Loucy (cell line): ENCODE measurements around the gene VDAC2.
A peak's percentile ranks its signal among the peaks of the same experiment; 100 is the strongest.

Experiments used
- H2AFZ ChIP-seq: fragments of 200-600 bp; sonication (generic); 2 replicates; pipeline ENCODE4 v1.6.0; 2016; ENCODE audit warnings: antibody characterized with exemption, mild to moderate bottlenecking, low read length, moderate library complexity
- H3F3A ChIP-seq: fragments of 200-600 bp; 2 replicates; pipeline ENCODE4 v1.6.0; 2016; ENCODE audit warnings: antibody characterized with exemption, low read depth, mild to moderate bottlenecking
- H3K27me3 ChIP-seq: fragments of 200-600 bp; sonication (generic); 2 replicates; pipeline ENCODE4 v1.6.1; 2014; ENCODE audit warnings: low read length, mild to moderate bottlenecking; ENCODE audit not compliant: insufficient read depth, poor library complexity, severe bottlenecking
- H3K36me3 ChIP-seq: fragments of 200-600 bp; sonication (generic); 2 replicates; pipeline ENCODE4 v1.6.1; 2016; ENCODE audit warnings: low read length; ENCODE audit not compliant: insufficient read depth
- H3K4me1 ChIP-seq: fragments of 200-600 bp; sonication (generic); 2 replicates; pipeline ENCODE4 v1.5.1; 2014; ENCODE audit warnings: low read length, mild to moderate bottlenecking; ENCODE audit not compliant: insufficient read depth, poor library complexity, severe bottlenecking
- H3K4me2 ChIP-seq: fragments of 200-600 bp; sonication (generic); 2 replicates; pipeline ENCODE4 v1.6.0; 2014; ENCODE audit warnings: antibody characterized with exemption, low read length, low read depth, mild to moderate bottlenecking; ENCODE audit not compliant: poor library complexity, severe bottlenecking
- H3K4me3 ChIP-seq: fragments of 200-600 bp; sonication (generic); 2 replicates; pipeline ENCODE4 v1.5.1; 2014; ENCODE audit warnings: low read length, mild to moderate bottlenecking, mixed read lengths; ENCODE audit not compliant: poor library complexity, severe bottlenecking
- H3K79me2 ChIP-seq: fragments of 200-600 bp; sonication (generic); 2 replicates; pipeline ENCODE4 v1.6.1; 2014; ENCODE audit warnings: low read length; ENCODE audit not compliant: insufficient read depth
- H3K9ac ChIP-seq: fragments of 200-600 bp; sonication (generic); 2 replicates; pipeline ENCODE4 v1.6.0; 2014; ENCODE audit warnings: mild to moderate bottlenecking, low read depth, low read length, moderate library complexity; ENCODE audit not compliant: poor library complexity, severe bottlenecking
- H3K9me2 ChIP-seq: fragments of 200-600 bp; sonication (generic); replicated peaks from 2 replicates; pipeline ENCODE4 v1.6.1; 2016; ENCODE audit warnings: low read depth, low read length, mixed read lengths
- H3K9me3 ChIP-seq: fragments of 200-600 bp; sonication (generic); 2 replicates; pipeline ENCODE4 v1.6.1; 2014; ENCODE audit warnings: mild to moderate bottlenecking, antibody characterized with exemption, low read length, low read depth; ENCODE audit not compliant: insufficient read depth
- H4K20me1 ChIP-seq: fragments of 200-600 bp; sonication (generic); 2 replicates; pipeline ENCODE4 v1.6.0; 2014; ENCODE audit warnings: antibody characterized with exemption, low read length, mild to moderate bottlenecking; ENCODE audit not compliant: insufficient read depth, poor library complexity, severe bottlenecking
- CTCF ChIP-seq: fragments of 200-600 bp; sonication (generic); conservative IDR thresholded peaks from 2 replicates; pipeline ENCODE4 v1.5.1; 2014; ENCODE audit warnings: mild to moderate bottlenecking, antibody characterized with exemption, low read length
- EZH2phosphoT487 ChIP-seq: fragments of 200-600 bp; IDR thresholded peaks from 2 replicates; pipeline ENCODE4 v1.6.1; 2018; ENCODE audit warnings: antibody characterized with exemption, mild to moderate bottlenecking, moderate library complexity, borderline replicate concordance

The VDAC2 gene

GRCh38 chr10:75234683-75235374 lies 24.2 kb downstream of the VDAC2 start:
- Histone ChIP-seq H3K4me1 (peaks cover 10% of the 10 kb centered on the region), H3K36me3 (peaks cover 31% of the 10 kb centered on the region), H4K20me1 (peaks cover 3% of the 10 kb centered on the region), H3K9me2 (no peaks in the 10 kb centered on the region), H3K27me3 (no peaks in the 10 kb centered on the region), H3K4me3 (peak overlapping the region; percentile 83), H3K4me2 (peak overlapping the region; percentile 96), H3F3A (peaks cover 8% of the 10 kb centered on the region; the same call in 1 of the 2 replicates), H3K79me2 (no peaks in the 10 kb centered on the region), H3K9me3 (no peaks in the 10 kb centered on the region), H2AFZ (peak overlapping the region; percentile 81), H3K9ac (peak overlapping the region; percentile 70)
- TF ChIP-seq EZH2phosphoT487 = no peak
- TF ChIP-seq CTCF = no peak

GRCh38 chr10:75235375-75236177 lies 25.0 kb downstream of the VDAC2 start, which contains the start of gene COMTD1:
Gene COMTD1 (minus strand): TSS chr10:75235957. CDS start chr10:75235928, 29 bp downstream.
- Histone ChIP-seq H3K27me3 (no peaks in the 10 kb centered on the region), H4K20me1 (no peaks in the 10 kb centered on the region), H3K9me3 (no peaks in the 10 kb centered on the region), H3K36me3 (peaks cover 25% of the 10 kb centered on the region), H2AFZ (peak within 1 kb of the TSS; percentile 81), H3F3A (peaks cover 8% of the 10 kb centered on the region; the same call in 1 of the 2 replicates), H3K4me3 (peak within 1 kb of the TSS; percentile 83), H3K4me1 (peaks cover 10% of the 10 kb centered on the region), H3K4me2 (peak within 1 kb of the TSS; percentile 96), H3K79me2 (no peaks in the 10 kb centered on the region), H3K9ac (peak within 1 kb of the TSS; percentile 70), H3K9me2 (no peaks in the 10 kb centered on the region)
- TF ChIP-seq EZH2phosphoT487 (no peak), CTCF (peak; percentile 100)

DNA sequence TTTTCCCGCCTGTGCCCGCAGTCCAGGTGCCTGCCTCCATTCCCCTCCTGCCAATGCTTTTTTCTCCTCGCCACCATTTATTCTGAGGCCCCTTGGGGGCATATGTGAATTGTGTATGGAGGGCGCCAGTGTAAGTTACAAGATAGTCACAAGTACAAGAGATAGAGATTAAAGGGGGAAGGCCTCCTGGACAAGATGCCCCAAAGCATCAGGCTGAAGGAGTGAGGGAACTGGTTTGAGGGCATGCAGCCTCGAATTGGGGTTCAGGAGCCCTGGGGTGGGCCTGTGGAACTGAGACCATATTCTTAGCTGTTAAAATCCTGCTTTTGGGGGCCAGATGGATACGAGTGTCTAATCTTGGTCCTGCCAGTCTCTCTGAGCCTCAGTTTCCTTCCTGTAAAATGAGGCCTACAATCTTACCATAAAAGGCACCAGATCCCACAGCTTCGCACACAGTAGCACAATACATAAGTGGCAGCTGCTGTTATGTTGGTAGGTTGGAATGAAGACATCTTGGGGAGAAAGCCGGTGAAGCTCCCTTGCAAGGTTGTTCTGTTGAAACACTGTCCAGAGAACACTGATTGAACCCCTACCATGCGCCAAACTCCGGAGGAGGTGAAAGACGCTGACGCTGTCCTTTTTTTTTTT lies 25.7 kb downstream of the VDAC2 start:
- Histone ChIP-seq H4K20me1 (no peaks in the 10 kb centered on the region), H2AFZ (peak overlapping the region; percentile 81), H3K79me2 (no peaks in the 10 kb centered on the region), H3K9me2 (no peaks in the 10 kb centered on the region), H3K4me3 (peak overlapping the region; percentile 83), H3K4me1 (peaks cover 10% of the 10 kb centered on the region), H3K27me3 (no peaks in the 10 kb centered on the region), H3K4me2 (peak overlapping the region; percentile 43), H3K9ac (peak overlapping the region; percentile 70), H3K36me3 (peaks cover 18% of the 10 kb centered on the region), H3F3A (peaks cover 8% of the 10 kb centered on the region; the same call in 1 of the 2 replicates), H3K9me3 (no peaks in the 10 kb centered on the region)
- TF ChIP-seq CTCF (no peak; the same call in 1 of the 2 replicates), EZH2phosphoT487 (no peak)
